Measurements from ENCODE around the gene TCERG1L.

DNA sequence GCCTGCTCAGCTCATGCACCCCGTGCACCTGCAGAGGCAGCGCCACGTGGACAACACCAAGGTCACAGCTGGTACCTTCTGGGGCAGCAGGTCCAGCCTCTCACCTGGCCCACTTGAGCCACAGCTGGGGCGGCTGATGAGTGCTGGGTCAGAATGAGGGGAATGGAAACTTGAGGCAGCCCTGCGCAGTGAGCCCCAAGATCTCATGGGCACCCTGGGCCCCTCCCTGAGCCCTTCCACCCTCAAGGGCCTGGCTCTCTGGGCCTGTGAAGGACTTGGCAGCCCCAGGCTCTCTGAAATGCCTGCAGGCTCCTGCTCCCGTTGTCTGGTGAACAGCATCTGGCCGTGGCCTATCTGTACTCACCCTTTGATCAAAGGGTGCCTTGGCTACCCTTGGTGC lies 112.7 kb downstream of the TCERG1L start:
- TF ChIP-seq, protein P1, sequence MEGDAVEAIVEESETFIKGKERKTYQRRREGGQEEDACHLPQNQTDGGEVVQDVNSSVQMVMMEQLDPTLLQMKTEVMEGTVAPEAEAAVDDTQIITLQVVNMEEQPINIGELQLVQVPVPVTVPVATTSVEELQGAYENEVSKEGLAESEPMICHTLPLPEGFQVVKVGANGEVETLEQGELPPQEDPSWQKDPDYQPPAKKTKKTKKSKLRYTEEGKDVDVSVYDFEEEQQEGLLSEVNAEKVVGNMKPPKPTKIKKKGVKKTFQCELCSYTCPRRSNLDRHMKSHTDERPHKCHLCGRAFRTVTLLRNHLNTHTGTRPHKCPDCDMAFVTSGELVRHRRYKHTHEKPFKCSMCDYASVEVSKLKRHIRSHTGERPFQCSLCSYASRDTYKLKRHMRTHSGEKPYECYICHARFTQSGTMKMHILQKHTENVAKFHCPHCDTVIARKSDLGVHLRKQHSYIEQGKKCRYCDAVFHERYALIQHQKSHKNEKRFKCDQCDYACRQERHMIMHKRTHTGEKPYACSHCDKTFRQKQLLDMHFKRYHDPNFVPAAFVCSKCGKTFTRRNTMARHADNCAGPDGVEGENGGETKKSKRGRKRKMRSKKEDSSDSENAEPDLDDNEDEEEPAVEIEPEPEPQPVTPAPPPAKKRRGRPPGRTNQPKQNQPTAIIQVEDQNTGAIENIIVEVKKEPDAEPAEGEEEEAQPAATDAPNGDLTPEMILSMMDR (IDR thresholded peaks at IDR 0.05): no peak
- TF ChIP-seq POLR2A (IDR thresholded peaks at IDR 0.05): no peak

All from gastroesophageal sphincter (tissue), 3 donors.